Neural progenitor cell (in vitro differentiated cells): ENCODE measurements around the gene ZNF675.

Source experiments
- EZH2 ChIP-seq: fragments of 200-600 bp; sonication (generic); IDR thresholded peaks from 2 replicates; pipeline ENCODE4 v1.6.1; 2017; ENCODE audit warnings: antibody characterized with exemption, mild to moderate bottlenecking, moderate library complexity
- TF ChIP-seq, protein P1 (sequence below): fragments of 200-600 bp; sonication (generic); IDR thresholded peaks from 2 replicates; pipeline ENCODE4 v1.5.1; 2017; ENCODE audit warnings: antibody characterized with exemption, mild to moderate bottlenecking

DNA sequence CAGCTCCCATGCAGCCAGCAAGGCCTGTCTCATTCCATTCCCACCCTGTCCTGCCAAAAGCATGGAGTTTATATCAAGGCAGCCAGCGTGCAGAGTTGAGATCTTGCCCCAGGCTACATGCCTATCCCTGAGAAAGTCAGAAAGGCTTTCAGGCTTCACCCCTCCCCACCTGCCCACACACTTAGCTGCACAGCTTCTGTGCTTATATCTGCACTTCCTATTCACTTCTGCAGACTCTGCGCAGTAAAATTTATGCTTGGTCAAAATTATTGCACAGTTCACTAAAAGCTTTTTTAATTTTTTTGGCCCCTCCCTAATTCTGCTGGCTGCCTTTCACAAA is 12.5 kb upstream of the ZNF675 start:
- TF ChIP-seq, protein P1, sequence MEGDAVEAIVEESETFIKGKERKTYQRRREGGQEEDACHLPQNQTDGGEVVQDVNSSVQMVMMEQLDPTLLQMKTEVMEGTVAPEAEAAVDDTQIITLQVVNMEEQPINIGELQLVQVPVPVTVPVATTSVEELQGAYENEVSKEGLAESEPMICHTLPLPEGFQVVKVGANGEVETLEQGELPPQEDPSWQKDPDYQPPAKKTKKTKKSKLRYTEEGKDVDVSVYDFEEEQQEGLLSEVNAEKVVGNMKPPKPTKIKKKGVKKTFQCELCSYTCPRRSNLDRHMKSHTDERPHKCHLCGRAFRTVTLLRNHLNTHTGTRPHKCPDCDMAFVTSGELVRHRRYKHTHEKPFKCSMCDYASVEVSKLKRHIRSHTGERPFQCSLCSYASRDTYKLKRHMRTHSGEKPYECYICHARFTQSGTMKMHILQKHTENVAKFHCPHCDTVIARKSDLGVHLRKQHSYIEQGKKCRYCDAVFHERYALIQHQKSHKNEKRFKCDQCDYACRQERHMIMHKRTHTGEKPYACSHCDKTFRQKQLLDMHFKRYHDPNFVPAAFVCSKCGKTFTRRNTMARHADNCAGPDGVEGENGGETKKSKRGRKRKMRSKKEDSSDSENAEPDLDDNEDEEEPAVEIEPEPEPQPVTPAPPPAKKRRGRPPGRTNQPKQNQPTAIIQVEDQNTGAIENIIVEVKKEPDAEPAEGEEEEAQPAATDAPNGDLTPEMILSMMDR: no peak
- no peak for TF ChIP-seq EZH2
